Measurements from ENCODE around the gene SCNN1G. TPM values are rescaled to one million over a fixed set of nuclear protein-coding genes. Genes with fewer than 3 reads are reported as not detected.
A peak's percentile ranks its signal among the peaks of the same experiment; 100 is the strongest.

Gene SCNN1G
- total RNA-seq, 1 experiment from 2014 or later: 1.3 TPM

- POLR2A ChIA-PET: no interaction called here
Observed at GRCh38 chr16:23149993-23150364, 32.6 kb upstream of the SCNN1G start.

GRCh38 chr16:23152386-23153178 is 30.0 kb upstream of the SCNN1G start:
- DNase-seq (ENCODE audit: low spot score) (no peak), ATAC-seq (no peak)
- CTCF ChIA-PET: interaction anchor here (1.5 kb wide), 1 partner anchor 283 kb away, joined by 7 read pairs; no protein-coding TSS in a partner anchor
- POLR2A ChIA-PET: no interaction called here
- no peak overlapping the region for H3K4me3 Mint-ChIP-seq
- H3K27me3 Mint-ChIP-seq (ENCODE audit: low read depth): peaks cover 17% of the 10 kb centered on the region
- H3K4me1 Mint-ChIP-seq: peaks cover 18% of the 10 kb centered on the region
- TF ChIP-seq PREB (CRISPR knock-in tag; IDR thresholded peaks at IDR 0.05; ENCODE audit: borderline replicate concordance): no peak
- TF ChIP-seq NFATC4 (CRISPR knock-in tag; IDR thresholded peaks at IDR 0.05): no peak
- no peak for TF ChIP-seq ZNF232 (CRISPR knock-in tag; IDR thresholded peaks at IDR 0.05)
- no peaks in the 10 kb centered on the region for H3K36me3 Mint-ChIP-seq
- H3K9me3 Mint-ChIP-seq: no peaks in the 10 kb centered on the region
- H3K27ac Mint-ChIP-seq: no peak overlapping the region

More at GRCh38 chr16:23149993-23150364, 32.6 kb upstream of the SCNN1G start:
- H3K27me3 Mint-ChIP-seq (ENCODE audit: low read depth): peaks cover 17% of the 10 kb centered on the region
- peak overlapping the region; percentile 87 for H3K4me3 Mint-ChIP-seq
- H3K9me3 Mint-ChIP-seq: no peaks in the 10 kb centered on the region
- ATAC-seq: no peak
- no peaks in the 10 kb centered on the region for H3K36me3 Mint-ChIP-seq
- CTCF ChIA-PET: interaction anchor here (1.2 kb wide), 1 partner anchor 251 kb away, joined by 4 read pairs; no protein-coding TSS in a partner anchor
- DNase-seq (ENCODE audit: low spot score): no peak
- TF ChIP-seq JUN (CRISPR knock-in tag; IDR thresholded peaks at IDR 0.05): no peak
- TF ChIP-seq ZNF396 (CRISPR knock-in tag; IDR thresholded peaks at IDR 0.05; ENCODE audit: borderline replicate concordance): no peak
- TF ChIP-seq SMAD4 (CRISPR knock-in tag; IDR thresholded peaks at IDR 0.05): no peak
- TF ChIP-seq TEAD4 (CRISPR knock-in tag; IDR thresholded peaks at IDR 0.05): no peak
- TF ChIP-seq TP53 (CRISPR knock-in tag; IDR thresholded peaks at IDR 0.05): no peak
- no peak for TF ChIP-seq MYBL2 (CRISPR knock-in tag; IDR thresholded peaks at IDR 0.05)
- TF ChIP-seq ZNF281 (CRISPR knock-in tag; IDR thresholded peaks at IDR 0.05): no peak
- no peak for TF ChIP-seq CREM (CRISPR knock-in tag; IDR thresholded peaks at IDR 0.05)
- TF ChIP-seq IRF2 (CRISPR knock-in tag; IDR thresholded peaks at IDR 0.05; ENCODE audit: borderline replicate concordance, low read depth): no peak
- TF ChIP-seq NR3C1 (CRISPR knock-in tag; conservative IDR thresholded peaks at IDR 0.05; ENCODE audit: low read depth): no peak
- no peak for TF ChIP-seq ZNF232 (CRISPR knock-in tag; IDR thresholded peaks at IDR 0.05)
- no peak for TF ChIP-seq MXD4 (CRISPR knock-in tag; IDR thresholded peaks at IDR 0.05; ENCODE audit: borderline replicate concordance)
- TF ChIP-seq JAZF1 (CRISPR knock-in tag; IDR thresholded peaks at IDR 0.05): no peak
- TF ChIP-seq ZNF138 (CRISPR knock-in tag; conservative IDR thresholded peaks at IDR 0.05): no peak
- TF ChIP-seq NFE2L1 (CRISPR knock-in tag; IDR thresholded peaks at IDR 0.05): no peak
- no peak for TF ChIP-seq PREB (CRISPR knock-in tag; IDR thresholded peaks at IDR 0.05; ENCODE audit: borderline replicate concordance)
- peaks cover 38% of the 10 kb centered on the region for H3K4me1 Mint-ChIP-seq
- H3K27ac Mint-ChIP-seq: no peak overlapping the region

All from WTC11 (cell line).